Ectodermal cell (in vitro differentiated cells): ENCODE measurements around the gene CUL2.
"Not testable (repeated sequence)": the region's sequence is repeated elsewhere in the genome, so short reads cannot be mapped to it uniquely, and the experiment has no call there.

ENCODE experiments used
- H3K27ac ChIP-seq: 2 replicates; pipeline ENCODE4 v1.7.0; 2013; ENCODE audit warnings: mild to moderate bottlenecking, low read depth, low read length; ENCODE audit not compliant: insufficient read depth, poor library complexity, severe bottlenecking
- H3K27me3 ChIP-seq: 2 replicates; pipeline ENCODE4 v1.7.0; 2013; ENCODE audit warnings: mild to moderate bottlenecking, low read length; ENCODE audit not compliant: insufficient read depth, control insufficient read depth, poor library complexity, severe bottlenecking
- H3K36me3 ChIP-seq: one replicate; pipeline ENCODE4 v1.7.0; 2013; ENCODE audit warnings: low read length; ENCODE audit not compliant: control insufficient read depth, insufficient read depth
- H3K4me1 ChIP-seq: one replicate; pipeline ENCODE4 v1.7.0; 2013; ENCODE audit warnings: low read length; ENCODE audit not compliant: control insufficient read depth, insufficient read depth
- H3K4me3 ChIP-seq: 2 replicates; pipeline ENCODE4 v1.7.0; 2013; ENCODE audit warnings: low read depth, low read length, control low read depth; ENCODE audit not compliant: insufficient read depth
- H3K9me3 ChIP-seq: 2 replicates; pipeline ENCODE4 v1.7.0; 2013; ENCODE audit warnings: mild to moderate bottlenecking, low read length, moderate library complexity; ENCODE audit not compliant: control insufficient read depth
- WGBS, 2 experiments: methylation state at CpG; one replicate each; pipeline ENCODE4 v1.1.7; 2013; ENCODE audit warnings: missing lambda C conversion rate in 2 of 2; 5-methylcytosine and 5-hydroxymethylcytosine counted together

CUL2 gene

GRCh38 chr10:34973121-34973520, 117.0 kb downstream of the CUL2 start:
- WGBS, 2 experiments: 84% methylated on average over 9 of the region's 9 CpGs

GRCh38 chr10:34972591-34972990, 117.5 kb downstream of the CUL2 start:
- H3K27ac ChIP-seq, H3K4me1 ChIP-seq, H3K9me3 ChIP-seq, H3K4me3 ChIP-seq, H3K27me3 ChIP-seq, H3K36me3 ChIP-seq: not testable (repeated sequence)
- WGBS, 2 experiments: 52 to 57% methylated on average over 2 of the region's 2 CpGs

More at GRCh38 chr10:34973121-34973520, 117.0 kb downstream of the CUL2 start:
- not testable (repeated sequence) for H3K27ac ChIP-seq, H3K9me3 ChIP-seq, H3K4me1 ChIP-seq, H3K36me3 ChIP-seq, H3K4me3 ChIP-seq, H3K27me3 ChIP-seq

GRCh38 chr10:34971606-34972334, 118.4 kb downstream of the CUL2 start:
- not testable (repeated sequence) for H3K27ac ChIP-seq, H3K27me3 ChIP-seq, H3K9me3 ChIP-seq, H3K4me3 ChIP-seq, H3K36me3 ChIP-seq, H3K4me1 ChIP-seq
- 95 to 96% methylated on average over 12 of the region's 12 CpGs for WGBS, 2 experiments

GRCh38 chr10:34969171-34969570, 121.0 kb downstream of the CUL2 start:
- H3K9me3 ChIP-seq: no peaks in the 10 kb centered on the region
- no peak overlapping the region for H3K4me3 ChIP-seq
- no peak overlapping the region for H3K27ac ChIP-seq
- H3K36me3 ChIP-seq: no peaks in the 10 kb centered on the region
- no peaks in the 10 kb centered on the region for H3K4me1 ChIP-seq
- no peaks in the 10 kb centered on the region for H3K27me3 ChIP-seq
- WGBS, 2 experiments: 91% methylated on average over 17 of the region's 17 CpGs

- H3K9me3 ChIP-seq: no peaks in the 10 kb centered on the region
- 89 to 92% methylated on average over 14 of the region's 14 CpGs for WGBS, 2 experiments
- H3K27ac ChIP-seq: peak overlapping the region; percentile 33
- H3K36me3 ChIP-seq: no peaks in the 10 kb centered on the region
- H3K4me1 ChIP-seq: no peaks in the 10 kb centered on the region
- no peaks in the 10 kb centered on the region for H3K27me3 ChIP-seq
- no peak overlapping the region for H3K4me3 ChIP-seq
These were observed 122.7 kb downstream of the CUL2 start for GRCh38 chr10:34967335-34967880.

- 92 to 97% methylated on average over 5 of the region's 5 CpGs for WGBS, 2 experiments
- Histone ChIP-seq H3K4me1 (no peaks in the 10 kb centered on the region), H3K4me3 (no peak overlapping the region), H3K27ac (no peak overlapping the region), H3K9me3 (no peaks in the 10 kb centered on the region), H3K27me3 (no peaks in the 10 kb centered on the region), H3K36me3 (no peaks in the 10 kb centered on the region)
These were observed 123.7 kb downstream of the CUL2 start for GRCh38 chr10:34966451-34966850.

- no peak overlapping the region for H3K27ac ChIP-seq
- no peak overlapping the region for H3K4me3 ChIP-seq
- WGBS, 2 experiments: 92 to 95% methylated on average over 5 of the region's 5 CpGs
- no peaks in the 10 kb centered on the region for H3K36me3 ChIP-seq
- no peaks in the 10 kb centered on the region for H3K9me3 ChIP-seq
- H3K4me1 ChIP-seq: no peaks in the 10 kb centered on the region
- no peaks in the 10 kb centered on the region for H3K27me3 ChIP-seq
These were observed 124.1 kb downstream of the CUL2 start for GRCh38 chr10:34966040-34966439.

- no peak overlapping the region for H3K4me3 ChIP-seq
- H3K4me1 ChIP-seq: no peaks in the 10 kb centered on the region
- 93 to 94% methylated on average over 13 of the region's 13 CpGs for WGBS, 2 experiments
- H3K36me3 ChIP-seq: no peaks in the 10 kb centered on the region
- H3K27me3 ChIP-seq: no peaks in the 10 kb centered on the region
- H3K9me3 ChIP-seq: no peaks in the 10 kb centered on the region
- no peak overlapping the region for H3K27ac ChIP-seq
These were observed 125.9 kb downstream of the CUL2 start for GRCh38 chr10:34964166-34964800.

GRCh38 chr10:34962866-34963265, 127.3 kb downstream of the CUL2 start:
- Histone ChIP-seq H3K4me1 (no peaks in the 10 kb centered on the region), H3K9me3 (no peaks in the 10 kb centered on the region), H3K27me3 (no peaks in the 10 kb centered on the region), H3K36me3 (no peaks in the 10 kb centered on the region), H3K4me3 (no peak overlapping the region), H3K27ac (no peak overlapping the region)
- WGBS, 2 experiments: 91% methylated on average over 2 of the region's 2 CpGs

GRCh38 chr10:34960983-34961382, 129.2 kb downstream of the CUL2 start:
- Histone ChIP-seq H3K36me3 (no peaks in the 10 kb centered on the region), H3K27ac (no peak overlapping the region), H3K9me3 (no peaks in the 10 kb centered on the region), H3K4me1 (no peaks in the 10 kb centered on the region), H3K27me3 (no peaks in the 10 kb centered on the region), H3K4me3 (no peak overlapping the region)
- 87 to 89% methylated on average over 8 of the region's 8 CpGs for WGBS, 2 experiments
